Endodermal cell (in vitro differentiated cells): ENCODE measurements around the gene CNOT3. TPM values are rescaled to one million over a fixed set of nuclear protein-coding genes. Genes with fewer than 3 reads are reported as not detected.
"Not testable (repeated sequence)": the region's sequence is repeated elsewhere in the genome, so short reads cannot be mapped to it uniquely, and the experiment has no call there.

Source experiments
- DNase-seq: peaks from one replicate; pipeline ENCODE4 v3.0.0-alpha.2; 2017
- H3K27ac ChIP-seq: 2 replicates; pipeline ENCODE4 v1.5.1; 2013; ENCODE audit warnings: mild to moderate bottlenecking, low read depth, low read length, moderate library complexity
- H3K27me3 ChIP-seq: 2 replicates; pipeline ENCODE4 v1.6.1; 2013; ENCODE audit warnings: mild to moderate bottlenecking, low read length, moderate library complexity; ENCODE audit not compliant: insufficient read depth, control insufficient read depth, poor library complexity, severe bottlenecking
- H3K36me3 ChIP-seq: 2 replicates; pipeline ENCODE4 v1.7.0; 2013; ENCODE audit warnings: mild to moderate bottlenecking, low read length, moderate library complexity; ENCODE audit not compliant: control insufficient read depth, insufficient read depth
- H3K4me1 ChIP-seq: one replicate; pipeline ENCODE4 v1.7.0; 2013; ENCODE audit warnings: low read length; ENCODE audit not compliant: control insufficient read depth, insufficient read depth
- H3K4me3 ChIP-seq: 2 replicates; pipeline ENCODE4 v1.5.1; 2013; ENCODE audit warnings: mild to moderate bottlenecking, low read length, moderate library complexity
- H3K9ac ChIP-seq: 2 replicates; pipeline ENCODE4 v1.6.1; 2013; ENCODE audit warnings: mild to moderate bottlenecking, low read length, moderate library complexity; ENCODE audit not compliant: poor library complexity, severe bottlenecking; ENCODE audit errors: extremely low read depth
- H3K9me3 ChIP-seq: 2 replicates; pipeline ENCODE4 v1.6.1; 2013; ENCODE audit warnings: mild to moderate bottlenecking, low read length, moderate library complexity; ENCODE audit not compliant: control insufficient read depth
- H3K27ac Mint-ChIP-seq: 2 replicates; pipeline ENCODE4 v1.8.0; 2020; ENCODE audit warnings: mixed read lengths
- H3K27me3 Mint-ChIP-seq: 2 replicates; pipeline ENCODE4 v1.8.0; 2021; ENCODE audit warnings: mild to moderate bottlenecking, mixed read lengths; ENCODE audit not compliant: insufficient read depth
- H3K36me3 Mint-ChIP-seq: 2 replicates; pipeline ENCODE4 v1.8.0; 2020; ENCODE audit warnings: low read depth, mixed read lengths
- H3K4me1 Mint-ChIP-seq: 2 replicates; pipeline ENCODE4 v1.8.0; 2020; ENCODE audit warnings: mixed read lengths
- H3K4me3 Mint-ChIP-seq: 2 replicates; pipeline ENCODE4 v1.8.0; 2020; ENCODE audit warnings: mild to moderate bottlenecking, moderate library complexity, mixed read lengths
- H3K9me3 Mint-ChIP-seq: 2 replicates; pipeline ENCODE4 v1.8.0; 2020; ENCODE audit warnings: mild to moderate bottlenecking, mixed read lengths
- WGBS, 2 experiments: methylation state at CpG; one replicate each; pipeline versions ENCODE4 v1.1.5 to v1.1.7; 2013; ENCODE audit warnings: missing lambda C conversion rate in 2 of 2, mixed read lengths in 1 of 2; ENCODE audit not compliant: insufficient coverage in 1 of 2, insufficient read length in 1 of 2; 5-methylcytosine and 5-hydroxymethylcytosine counted together
- total RNA-seq, 2 donors: library from RNA; stranded (reverse); fragmentation: NEBNext Ultra II Directional in 1 of 2; extraction: Animal tissue kit (Norgen Biotek cat#: 25700) in 1 of 2; gene quantifications; 2 replicates in 1 of 2; 3 replicates in 1 of 2; pipeline ENCODE4 v1.2.1, GENCODE V29; 2021
- TF ChIP-seq, protein P1 (sequence below): fragments of 200-600 bp; sonication (generic); conservative IDR thresholded peaks from 2 replicates; pipeline ENCODE4 v1.5.0; 2021; ENCODE audit warnings: antibody characterized with exemption, mild to moderate bottlenecking

CNOT3 gene
- total RNA-seq, 2 donors from 2014 or later, result 78.9 to 82.7 TPM

DNA sequence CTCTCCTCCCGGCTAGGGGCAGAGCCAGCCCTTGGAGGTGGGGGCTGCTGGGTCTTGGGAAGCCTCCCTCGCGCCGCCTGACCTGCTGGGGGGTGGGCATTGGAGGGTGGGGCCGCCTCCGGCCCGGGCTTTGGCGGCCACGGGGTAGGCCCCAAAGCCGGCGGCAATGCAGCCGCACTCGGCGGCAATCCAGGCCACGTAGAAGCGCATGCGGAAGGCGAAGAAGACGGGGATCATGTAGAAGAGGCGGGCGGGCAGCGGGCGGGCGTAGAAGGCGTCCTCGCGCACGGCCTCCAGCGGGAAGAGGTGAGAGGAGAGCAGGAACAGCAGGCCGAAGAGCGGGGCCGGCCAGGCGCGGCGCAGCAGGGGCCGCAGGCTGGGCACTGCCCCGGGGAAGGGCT is 43.1 kb downstream of the CNOT3 start:
- Histone ChIP-seq H3K9ac (peak overlapping the region; percentile 25), H3K36me3 (peaks cover 42% of the 10 kb centered on the region), H3K27ac (peak overlapping the region; percentile 90), H3K4me3 (no peak overlapping the region), H3K4me1 (no peaks in the 10 kb centered on the region), H3K9me3 (no peaks in the 10 kb centered on the region), H3K27me3 (no peaks in the 10 kb centered on the region)
- H3K27ac Mint-ChIP-seq, result no peak overlapping the region
- H3K9me3 Mint-ChIP-seq, result no peaks in the 10 kb centered on the region
- 93 to 94% methylated on average over 23 to 37 of the region's 37 CpGs for WGBS, 2 experiments
- H3K4me3 Mint-ChIP-seq, result no peak overlapping the region
- TF ChIP-seq, protein P1, sequence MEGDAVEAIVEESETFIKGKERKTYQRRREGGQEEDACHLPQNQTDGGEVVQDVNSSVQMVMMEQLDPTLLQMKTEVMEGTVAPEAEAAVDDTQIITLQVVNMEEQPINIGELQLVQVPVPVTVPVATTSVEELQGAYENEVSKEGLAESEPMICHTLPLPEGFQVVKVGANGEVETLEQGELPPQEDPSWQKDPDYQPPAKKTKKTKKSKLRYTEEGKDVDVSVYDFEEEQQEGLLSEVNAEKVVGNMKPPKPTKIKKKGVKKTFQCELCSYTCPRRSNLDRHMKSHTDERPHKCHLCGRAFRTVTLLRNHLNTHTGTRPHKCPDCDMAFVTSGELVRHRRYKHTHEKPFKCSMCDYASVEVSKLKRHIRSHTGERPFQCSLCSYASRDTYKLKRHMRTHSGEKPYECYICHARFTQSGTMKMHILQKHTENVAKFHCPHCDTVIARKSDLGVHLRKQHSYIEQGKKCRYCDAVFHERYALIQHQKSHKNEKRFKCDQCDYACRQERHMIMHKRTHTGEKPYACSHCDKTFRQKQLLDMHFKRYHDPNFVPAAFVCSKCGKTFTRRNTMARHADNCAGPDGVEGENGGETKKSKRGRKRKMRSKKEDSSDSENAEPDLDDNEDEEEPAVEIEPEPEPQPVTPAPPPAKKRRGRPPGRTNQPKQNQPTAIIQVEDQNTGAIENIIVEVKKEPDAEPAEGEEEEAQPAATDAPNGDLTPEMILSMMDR, result no peak
- peaks cover 46% of the 10 kb centered on the region for H3K36me3 Mint-ChIP-seq
- no peaks in the 10 kb centered on the region for H3K4me1 Mint-ChIP-seq
- no peak for DNase-seq
- H3K27me3 Mint-ChIP-seq, result no peaks in the 10 kb centered on the region

DNA sequence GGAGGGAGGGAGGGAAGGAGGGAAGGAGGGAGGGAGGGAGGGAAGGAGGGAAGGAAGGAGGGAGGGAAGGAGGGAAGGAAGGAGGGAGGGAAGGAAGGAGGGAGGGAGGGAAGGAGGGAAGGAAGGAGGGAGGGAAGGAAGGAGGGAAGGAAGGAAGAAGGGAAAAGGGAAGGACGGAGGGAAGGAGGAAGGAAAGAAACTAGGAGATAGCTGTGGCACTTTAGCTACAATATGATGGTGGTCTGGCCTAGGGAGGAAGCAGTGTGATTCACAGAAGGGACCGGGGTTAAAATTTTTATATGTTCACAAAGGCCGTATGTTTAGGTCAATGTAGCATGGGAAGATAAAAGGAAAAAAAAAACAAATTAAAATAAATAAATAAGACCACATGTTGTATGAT is 44.3 kb downstream of the CNOT3 start:
- WGBS, 2 experiments, result 99 to 100% methylated on average over 1 to 3 of the region's 3 CpGs
- H3K27me3 ChIP-seq, H3K9me3 Mint-ChIP-seq, H3K27me3 Mint-ChIP-seq, H3K4me1 Mint-ChIP-seq, H3K4me3 Mint-ChIP-seq, H3K27ac Mint-ChIP-seq, DNase-seq, H3K4me1 ChIP-seq, H3K9ac ChIP-seq, H3K4me3 ChIP-seq, H3K27ac ChIP-seq, H3K9me3 ChIP-seq: not testable (repeated sequence)
- H3K36me3 Mint-ChIP-seq, result peaks cover 50% of the 10 kb centered on the region
- H3K36me3 ChIP-seq, result peaks cover 43% of the 10 kb centered on the region

DNA sequence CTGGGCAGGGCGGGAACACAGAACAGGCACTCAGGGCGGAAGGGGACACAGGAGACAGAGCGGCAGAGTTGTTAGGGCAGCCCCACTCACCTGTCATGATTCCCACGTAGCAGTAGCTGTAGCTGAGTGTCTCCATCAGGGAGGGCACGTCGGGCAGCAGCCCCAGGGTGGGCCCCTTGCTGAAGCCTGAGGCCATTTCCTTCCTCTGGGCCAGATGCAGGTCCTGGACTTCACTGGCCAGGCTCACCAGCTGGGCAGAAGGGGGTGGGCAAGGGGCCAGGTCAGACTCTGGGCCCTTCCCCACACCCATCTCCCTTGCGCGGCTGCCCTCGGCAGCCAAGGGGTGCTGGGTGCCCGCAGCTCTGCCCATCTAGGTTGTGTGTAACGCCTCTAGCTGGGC is 45.9 kb downstream of the CNOT3 start:
- Mint-ChIP-seq H3K9me3 (no peaks in the 10 kb centered on the region), H3K36me3 (peaks cover 53% of the 10 kb centered on the region), H3K4me3 (no peak overlapping the region), H3K4me1 (peaks cover 4% of the 10 kb centered on the region), H3K27ac (no peak overlapping the region), H3K27me3 (no peaks in the 10 kb centered on the region)
- H3K4me3 ChIP-seq, result no peak overlapping the region
- TF ChIP-seq, protein P1, result no peak
- no peak overlapping the region for H3K9ac ChIP-seq
- no peak overlapping the region for H3K27ac ChIP-seq
- DNase-seq, result no peak
- H3K4me1 ChIP-seq, result no peaks in the 10 kb centered on the region
- 93 to 96% methylated on average over 5 to 11 of the region's 11 CpGs for WGBS, 2 experiments
- H3K36me3 ChIP-seq, result peaks cover 43% of the 10 kb centered on the region
- no peaks in the 10 kb centered on the region for H3K27me3 ChIP-seq
- no peaks in the 10 kb centered on the region for H3K9me3 ChIP-seq

DNA sequence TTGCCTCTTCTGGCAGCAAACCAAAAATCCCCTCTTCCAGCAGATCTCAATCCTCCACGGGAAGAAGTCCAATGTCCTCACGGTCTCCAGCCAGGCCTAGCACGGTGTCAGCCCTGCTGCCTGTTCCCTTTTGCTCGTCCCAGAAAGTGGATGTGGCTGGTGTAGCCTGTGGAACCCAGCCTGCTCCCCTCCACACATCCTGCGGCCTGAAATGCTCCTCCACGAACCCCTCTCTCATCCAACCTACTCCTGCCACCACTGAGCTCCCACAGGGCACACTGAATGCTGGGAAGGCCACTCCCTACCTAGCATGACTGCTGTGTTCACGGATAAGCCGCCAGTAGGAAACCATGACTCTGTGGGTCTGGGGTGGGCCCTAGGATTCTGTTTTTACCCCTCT is 48.8 kb downstream of the CNOT3 start:
- H3K27ac ChIP-seq, result no peak overlapping the region
- no peaks in the 10 kb centered on the region for H3K9me3 ChIP-seq
- TF ChIP-seq, protein P1, result no peak
- H3K9ac ChIP-seq, result no peak overlapping the region
- Mint-ChIP-seq H3K4me1 (peaks cover 4% of the 10 kb centered on the region), H3K27ac (no peak overlapping the region), H3K36me3 (peaks cover 38% of the 10 kb centered on the region), H3K27me3 (no peaks in the 10 kb centered on the region), H3K9me3 (no peaks in the 10 kb centered on the region), H3K4me3 (no peak overlapping the region)
- WGBS, 2 experiments, result 94 to 96% methylated on average over 4 to 8 of the region's 8 CpGs
- peaks cover 29% of the 10 kb centered on the region for H3K36me3 ChIP-seq
- H3K4me1 ChIP-seq, result no peaks in the 10 kb centered on the region
- DNase-seq, result no peak
- H3K27me3 ChIP-seq, result no peaks in the 10 kb centered on the region
- no peak overlapping the region for H3K4me3 ChIP-seq
